Testis (tissue), 2 donors: Measurements from ENCODE around the gene LYZ.

Experiments
- CTCF ChIP-seq, 3 experiments: fragments of 450-650 bp in 2 of 3; fragments of 200-600 bp in 1 of 3; sonication (generic) in 1 of 3; IDR thresholded peaks; one replicate each; pipeline ENCODE4 v1.5.1; 2016 to 2019; ENCODE audit warnings: antibody characterized with exemption in 3 of 3, mild to moderate bottlenecking in 2 of 3, moderate library complexity in 1 of 3
- POLR2A ChIP-seq: fragments of 450-650 bp; IDR thresholded peaks from one replicate; pipeline ENCODE4 v1.6.1; 2017; ENCODE audit warnings: antibody characterized with exemption, mild to moderate bottlenecking, moderate library complexity

- TF ChIP-seq CTCF (IDR thresholded peaks at IDR 0.05) (no peak), POLR2A (no peak)
Observed at GRCh38 chr12:69345077-69345476, 3.1 kb upstream of the LYZ start.
